ENCODE data around the gene SCYGR4. TPM values are rescaled to one million over a fixed set of nuclear protein-coding genes. Genes with fewer than 3 reads are reported as not detected.
"Not testable (repeated sequence)": the region's sequence is repeated elsewhere in the genome, so short reads cannot be mapped to it uniquely, and the experiment has no call there.

Gene SCYGR4
- total RNA-seq, result not detected in 2 replicates

DNA sequence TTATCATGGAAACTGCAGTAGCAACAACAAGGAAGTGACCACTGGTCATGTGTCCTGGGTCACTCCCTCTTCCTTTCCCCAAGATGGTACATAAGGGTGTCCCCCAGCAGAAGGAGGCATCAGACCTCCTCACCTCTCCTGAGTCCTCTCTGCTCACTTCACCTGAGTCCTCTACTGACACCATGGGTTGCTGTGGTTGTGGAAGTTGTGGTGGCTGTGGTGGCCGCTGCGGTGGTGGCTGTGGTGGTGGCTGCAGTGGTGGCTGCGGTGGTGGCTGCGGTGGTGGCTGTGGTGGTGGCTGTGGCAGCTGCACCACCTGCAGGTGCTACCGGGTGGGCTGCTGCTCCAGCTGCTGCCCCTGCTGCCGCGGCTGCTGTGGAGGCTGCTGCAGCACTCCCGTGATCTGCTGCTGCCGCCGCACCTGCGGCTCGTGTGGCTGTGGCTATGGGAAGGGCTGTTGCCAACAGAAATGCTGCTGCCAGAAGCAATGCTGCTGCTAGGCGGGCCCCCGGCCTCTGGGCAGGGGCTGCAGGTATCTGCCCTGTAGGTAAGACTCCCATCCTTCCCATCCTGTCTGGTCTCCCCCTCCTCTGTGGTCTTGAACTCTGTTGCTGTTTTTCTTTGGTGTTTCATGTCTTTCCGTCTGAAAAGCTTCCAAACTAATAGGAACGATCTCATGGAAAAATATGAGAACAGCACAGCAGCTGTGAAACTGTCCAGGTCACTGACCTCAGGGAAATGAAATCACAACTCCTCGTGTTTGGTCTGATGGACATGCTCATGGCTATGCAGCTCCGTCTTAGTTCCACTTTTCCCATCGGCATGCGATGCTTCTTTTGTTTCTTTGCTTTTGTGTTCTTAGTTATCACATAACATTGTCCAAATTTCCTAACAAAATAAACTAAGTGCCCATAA is at the start of gene SCYGR4:
TSS of gene SCYGR4 (plus strand) at position 183 of the 915 bp plus-strand sequence. CDS start at position 183, 0 bp downstream.
- peak; percentile 61 for DNase-seq

GRCh38 chr2:227568852-227569169 is 48.5 kb upstream of the SCYGR4 start:
- no peak for DNase-seq

DNA sequence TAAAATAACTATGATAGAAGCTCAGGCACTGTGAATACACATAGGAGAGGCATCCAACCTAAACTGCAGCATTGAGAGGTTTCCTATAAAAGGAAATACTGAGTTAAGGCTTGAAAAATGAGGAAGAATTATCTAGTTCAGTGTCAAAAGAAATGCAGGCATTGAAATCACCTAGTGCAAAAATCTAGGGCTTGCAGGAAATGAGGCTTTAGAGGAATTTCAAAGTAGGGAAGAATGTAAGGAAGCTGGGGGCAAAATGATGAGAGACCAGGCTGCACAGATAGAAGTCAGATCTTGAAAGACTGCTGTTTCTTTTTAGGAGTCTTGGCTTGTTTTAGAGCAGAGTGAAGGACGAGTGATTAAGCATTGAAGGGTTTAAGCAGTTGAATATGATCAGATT is 46.7 kb upstream of the SCYGR4 start:
- no peak for DNase-seq

- DNase-seq, result peak; percentile 51
Observed at GRCh38 chr2:227576110-227576509, 41.2 kb upstream of the SCYGR4 start.

GRCh38 chr2:227576812-227577211 is 40.5 kb upstream of the SCYGR4 start:
- DNase-seq, result no peak

- no peak for DNase-seq
Observed at GRCh38 chr2:227577555-227577954, 39.7 kb upstream of the SCYGR4 start.

GRCh38 chr2:227578642-227579041 is 38.7 kb upstream of the SCYGR4 start:
- DNase-seq, result no peak

GRCh38 chr2:227579791-227580190 is 37.5 kb upstream of the SCYGR4 start:
- DNase-seq, result no peak

- no peak for DNase-seq
Observed at GRCh38 chr2:227582369-227582768, 34.9 kb upstream of the SCYGR4 start.

DNA sequence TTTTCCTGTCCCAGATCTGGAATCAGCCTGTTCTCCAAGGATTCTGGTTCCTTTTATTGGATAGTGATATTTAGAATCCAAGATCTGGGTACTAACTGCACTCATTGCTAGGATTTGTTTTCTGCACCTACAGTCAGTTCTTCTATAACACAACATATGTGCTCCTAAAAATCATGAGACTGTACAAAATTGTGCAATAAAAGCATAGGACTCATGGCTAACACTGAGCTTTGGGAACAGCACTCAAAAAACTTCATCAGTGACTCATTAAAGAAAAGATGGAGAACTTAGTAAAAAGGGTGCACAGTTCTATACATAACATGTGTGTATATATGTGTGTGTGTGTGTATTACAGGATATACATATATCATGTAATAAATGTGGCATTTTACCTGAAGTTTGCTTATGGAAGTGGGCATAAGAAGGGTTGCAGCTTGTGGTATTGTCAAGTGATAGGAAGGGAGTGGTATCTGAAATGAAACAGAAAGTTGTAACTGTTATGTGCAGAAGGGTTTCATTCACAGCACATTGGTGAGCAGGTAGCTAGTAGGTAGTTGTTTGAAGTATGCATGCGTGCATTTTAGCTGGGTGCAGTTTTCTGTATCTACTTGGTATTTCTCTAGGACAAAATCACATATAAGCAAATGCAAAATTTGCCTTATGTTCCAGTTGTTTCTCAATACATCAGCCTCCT is 24.5 kb upstream of the SCYGR4 start:
- DNase-seq, result no peak

GRCh38 chr2:227595797-227596196 is 21.5 kb upstream of the SCYGR4 start:
- no peak for DNase-seq

GRCh38 chr2:227597036-227597435 is 20.3 kb upstream of the SCYGR4 start:
- no peak for DNase-seq

DNA sequence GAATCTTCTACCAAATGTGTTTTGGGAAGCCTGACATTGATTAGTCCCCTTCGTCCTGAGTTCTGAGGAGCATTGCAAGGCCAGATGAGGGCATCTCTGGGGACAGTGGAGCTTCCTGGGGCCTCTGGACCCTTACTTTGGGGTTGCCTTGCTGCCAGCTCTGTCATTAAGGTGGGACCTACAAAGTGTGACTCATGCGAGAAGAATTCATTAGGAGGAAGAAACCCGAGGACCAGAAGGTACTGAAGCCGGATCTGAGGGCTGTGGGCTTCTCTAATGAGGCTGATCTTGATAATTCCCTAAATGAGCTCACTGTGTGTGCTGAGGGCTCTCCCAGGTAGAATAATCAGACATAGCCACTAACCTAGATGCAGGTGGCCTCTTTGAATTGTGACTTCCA is 19.3 kb upstream of the SCYGR4 start:
- DNase-seq, result no peak

GRCh38 chr2:227598835-227599503 is 18.3 kb upstream of the SCYGR4 start, which contains the start of gene SCYGR2:
Gene SCYGR2 (plus strand): TSS chr2:227598893. CDS start chr2:227598893, 0 bp downstream.
- not testable (repeated sequence) for DNase-seq

GRCh38 chr2:227602358-227602757 is 14.9 kb upstream of the SCYGR4 start:
- no peak for DNase-seq

- DNase-seq, result no peak
Observed at GRCh38 chr2:227606476-227606875, 10.8 kb upstream of the SCYGR4 start.

GRCh38 chr2:227607941-227608340 is 9.4 kb upstream of the SCYGR4 start:
- DNase-seq, result no peak

DNA sequence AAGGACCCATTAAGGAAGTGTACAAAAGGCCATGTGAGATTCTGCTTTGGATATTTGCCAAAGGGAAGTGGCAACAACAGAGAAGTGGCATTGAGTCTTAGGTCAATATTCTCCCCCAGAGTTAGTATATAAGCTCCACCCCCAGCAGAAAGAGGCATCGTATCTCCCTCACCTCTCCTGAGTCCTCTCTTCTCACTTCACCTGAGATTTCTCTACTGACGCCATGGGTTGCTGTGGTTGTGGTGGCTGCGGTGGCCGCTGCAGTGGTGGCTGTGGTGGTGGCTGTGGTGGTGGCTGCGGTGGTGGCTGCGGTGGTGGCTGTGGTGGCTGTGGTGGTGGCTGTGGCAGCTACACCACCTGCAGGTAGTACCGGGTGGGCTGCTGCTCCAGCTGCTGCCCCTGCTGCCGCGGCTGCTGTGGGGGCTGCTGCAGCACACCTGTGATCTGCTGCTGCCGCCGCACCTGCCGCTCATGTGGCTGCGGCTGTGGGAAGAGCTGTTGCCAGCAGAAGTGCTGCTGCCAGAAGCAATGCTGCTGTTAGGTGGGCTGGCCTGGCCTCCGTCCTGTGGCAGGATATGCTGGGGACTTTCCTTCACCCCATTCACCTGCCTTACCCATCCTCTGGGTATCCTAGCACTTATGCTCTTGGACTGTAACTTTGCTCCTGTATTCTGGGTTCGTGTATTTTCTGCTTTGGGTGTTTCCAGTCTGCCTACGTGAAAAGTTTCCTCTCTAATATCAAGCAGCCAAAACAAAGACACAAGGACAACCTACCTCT is 8.5 kb upstream of the SCYGR4 start:
- no peak for DNase-seq

DNA sequence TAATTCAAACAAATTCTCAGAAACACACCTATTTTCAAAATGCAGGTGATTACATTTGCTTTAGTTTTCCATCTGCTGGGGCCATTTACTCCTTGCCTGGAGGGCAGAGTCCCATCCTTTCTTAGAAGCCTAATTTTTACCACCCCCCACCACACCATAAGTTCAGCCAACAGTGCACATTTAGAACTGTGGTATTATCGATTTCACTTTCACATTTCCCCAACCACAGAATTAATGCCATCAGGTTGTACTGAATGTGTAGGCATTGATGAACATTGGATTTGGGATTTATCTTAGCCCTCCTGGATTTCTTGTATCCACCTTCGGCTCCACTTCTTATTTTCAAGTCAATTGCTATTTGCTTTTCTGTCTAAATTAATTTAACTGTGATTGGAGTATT is 7.2 kb upstream of the SCYGR4 start:
- no peak for DNase-seq

GRCh38 chr2:227612546-227613271 is 4.6 kb upstream of the SCYGR4 start:
- DNase-seq, result no peak

- no peak for DNase-seq
Observed at GRCh38 chr2:227613272-227613660, 4.0 kb upstream of the SCYGR4 start.

- DNase-seq, result no peak
Observed at GRCh38 chr2:227614246-227614645, 3.1 kb upstream of the SCYGR4 start.
